Astrocyte (in vitro differentiated cells and primary cell): ENCODE measurements around the gene CENPU.

Experiments
- CTCF ChIP-seq: IDR thresholded peaks from 2 replicates; pipeline ENCODE4 v1.5.1; 2011; ENCODE audit warnings: low read depth, mild to moderate bottlenecking, inconsistent platforms, low read length, moderate library complexity; ENCODE audit not compliant: insufficient read depth
- EZH2 ChIP-seq: IDR thresholded peaks from 2 replicates; pipeline ENCODE4 v1.6.1; 2012; ENCODE audit warnings: mild to moderate bottlenecking, low read length, inconsistent platforms; ENCODE audit not compliant: insufficient read depth

DNA sequence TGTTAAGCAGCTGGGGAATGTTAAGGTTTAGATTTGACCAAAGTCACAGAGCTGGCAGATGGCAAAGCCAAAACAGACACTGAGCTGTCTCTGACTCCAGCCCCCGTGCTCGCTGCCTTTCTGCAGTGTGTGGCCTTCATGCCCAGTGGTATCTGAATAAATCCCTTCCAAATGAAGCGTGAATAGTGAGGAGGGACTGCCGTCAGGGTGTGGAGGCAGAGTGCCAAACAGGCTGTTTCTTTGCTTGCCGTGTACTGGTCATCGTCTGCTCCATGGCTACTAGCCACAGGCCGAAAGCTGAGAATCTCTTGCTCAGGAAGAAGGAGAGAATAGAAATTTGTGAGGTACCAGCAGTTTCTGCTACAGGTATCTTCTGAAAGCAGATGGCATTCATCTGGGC, 64.6 kb downstream of the CENPU start:
- TF ChIP-seq CTCF (no peak), EZH2 (no peak)
